HepG2 (cell line): ENCODE measurements around the gene CBLB.

ENCODE experiments used
- CTCF ChIP-seq: sonication (generic); formaldehyde crosslinking; IDR thresholded peaks from 2 replicates; pipeline ENCODE4 v1.5.0; 2020; ENCODE audit warnings: mild to moderate bottlenecking, missing genetic modification reagents, moderate library complexity
- GTF2F1 ChIP-seq: fragments of 150-350 bp; IDR thresholded peaks from 2 replicates; pipeline ENCODE4 v1.6.1; 2014; ENCODE audit warnings: low read length
- MAFK ChIP-seq, 2 experiments: IDR thresholded peaks in 1 of 2; conservative IDR thresholded peaks in 1 of 2; 2 replicates each; pipeline ENCODE4 v1.6.1; 2011; ENCODE audit warnings: improper control_type of control experiment in 2 of 2, low read length in 2 of 2
- SRF ChIP-seq: IDR thresholded peaks from 2 replicates; pipeline ENCODE4 v1.6.1; 2011; ENCODE audit warnings: mild to moderate bottlenecking, low read depth, low read length, moderate library complexity
- YY1 ChIP-seq: IDR thresholded peaks from 2 replicates; pipeline ENCODE4 v1.6.1; 2011; ENCODE audit warnings: low read length, low read depth, moderate library complexity, mild to moderate bottlenecking; ENCODE audit not compliant: insufficient read depth, insufficient replicate concordance
- ZFAT ChIP-seq: sonication (generic); formaldehyde crosslinking; conservative IDR thresholded peaks from 2 replicates; pipeline ENCODE4 v1.8.1; 2023; ENCODE audit warnings: missing genetic modification reagents, inconsistent platforms

- no peak for TF ChIP-seq MAFK (conservative IDR thresholded peaks at IDR 0.05 in 1 of 2, IDR thresholded peaks at IDR 0.05 in 1 of 2; ENCODE audit: low read length in 2 of 2)
- TF ChIP-seq CTCF: no peak
- TF ChIP-seq YY1: no peak
- no peak for TF ChIP-seq SRF
- TF ChIP-seq GTF2F1: no peak
- TF ChIP-seq ZFAT (CRISPR knock-in tag): no peak
These were observed 159.8 kb downstream of the CBLB start for GRCh38 chr3:105708980-105709379.
